Choroid plexus epithelial cell (primary cell): ENCODE data around the gene ALOX15B.
A peak's percentile ranks its signal among the peaks of the same experiment; 100 is the strongest.

Experiments used
- DNase-seq: peaks from one replicate; pipeline ENCODE4 v3.0.0-alpha.2; 2010; ENCODE audit warnings: low read depth
- H3K4me3 ChIP-seq: 2 replicates; pipeline ENCODE4 v1.5.1; 2011; ENCODE audit warnings: low read depth, mild to moderate bottlenecking, control low read depth, low read length, moderate library complexity
- CTCF ChIP-seq: conservative IDR thresholded peaks from 2 replicates; pipeline ENCODE4 v1.5.1; 2011; ENCODE audit warnings: low read depth, mild to moderate bottlenecking, control low read depth, inconsistent platforms, low read length, moderate library complexity

ALOX15B gene

GRCh38 chr17:8084250-8084649 lies 45.4 kb downstream of the ALOX15B start:
- no peak for DNase-seq
- TF ChIP-seq CTCF = no peak

GRCh38 chr17:8087075-8087951 lies 48.5 kb downstream of the ALOX15B start, which contains the start of gene ALOX12B:
Gene ALOX12B (minus strand): TSS chr17:8087716. CDS start chr17:8087442, 274 bp downstream.
- H3K4me3 ChIP-seq = no peak within 1 kb of the TSS
- TF ChIP-seq CTCF = no peak

More at GRCh38 chr17:8084250-8084649, 45.4 kb downstream of the ALOX15B start:
- no peak overlapping the region for H3K4me3 ChIP-seq

GRCh38 chr17:8087952-8088230 lies 49.0 kb downstream of the ALOX15B start:
- no peak overlapping the region for H3K4me3 ChIP-seq
- DNase-seq = no peak
- no peak for TF ChIP-seq CTCF

More at GRCh38 chr17:8087075-8087951, 48.5 kb downstream of the ALOX15B start, which contains the start of gene ALOX12B:
- DNase-seq = no peak

GRCh38 chr17:8089728-8090127 lies 50.9 kb downstream of the ALOX15B start:
- TF ChIP-seq CTCF = no peak
- DNase-seq = no peak
- no peak overlapping the region for H3K4me3 ChIP-seq

GRCh38 chr17:8091033-8091687 lies 52.3 kb downstream of the ALOX15B start:
- TF ChIP-seq CTCF = no peak
- no peak overlapping the region for H3K4me3 ChIP-seq
- no peak for DNase-seq

- DNase-seq = no peak
- no peak overlapping the region for H3K4me3 ChIP-seq
- TF ChIP-seq CTCF = peak; percentile 10
These were observed 56.5 kb downstream of the ALOX15B start for GRCh38 chr17:8095361-8095760.

- TF ChIP-seq CTCF = no peak
- DNase-seq = no peak
- no peak overlapping the region for H3K4me3 ChIP-seq
These were observed 57.7 kb downstream of the ALOX15B start for GRCh38 chr17:8096541-8096940.
